ENCODE results near the gene ACACB. TPM values are rescaled to one million over a fixed set of nuclear protein-coding genes. Genes with fewer than 3 reads are reported as not detected.

ACACB gene
- total and polyA plus RNA-seq, 2 experiments from 2014 or later = 6.2 to 15.4 TPM

DNA sequence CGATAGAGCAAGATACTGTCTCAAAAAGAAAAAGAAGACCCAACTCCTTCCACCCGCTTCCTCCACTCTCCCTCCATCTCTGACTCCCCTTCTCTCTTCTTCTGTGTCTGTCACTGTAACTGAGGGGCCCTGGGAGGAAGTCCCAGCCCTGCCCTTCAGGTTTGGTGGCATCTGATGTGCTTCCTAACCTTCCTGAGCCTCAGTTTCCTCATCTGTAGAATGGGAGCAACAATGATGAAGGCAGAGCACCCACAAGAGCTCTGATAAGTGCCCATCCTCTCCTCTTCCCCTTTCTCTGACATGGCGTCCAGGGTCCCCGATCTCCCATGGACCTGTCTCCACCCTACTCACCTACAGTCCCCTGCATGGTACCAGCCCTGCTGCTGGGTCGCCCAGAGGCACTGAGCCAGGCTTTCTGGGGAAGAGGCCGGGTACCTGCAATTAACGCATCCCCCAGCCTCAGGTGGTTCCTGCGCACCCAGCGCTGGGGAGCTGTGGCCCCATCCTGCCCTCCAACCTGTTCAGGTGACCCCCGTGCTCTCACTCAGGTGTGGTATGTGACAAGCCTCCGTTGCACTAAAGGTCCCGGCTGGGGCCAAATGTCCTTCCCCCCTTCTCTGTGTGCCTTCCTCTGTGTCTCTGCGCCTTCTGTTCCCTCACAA lies 179.5 kb downstream of the ACACB start:
- DNase-seq (ENCODE audit: low spot score) (no peak), ATAC-seq (no peak)
- no peak overlapping the region for H3K27ac ChIP-seq (ENCODE audit: low read depth)
- H3F3A ChIP-seq (replicated peaks; ENCODE audit: low read depth) = no peaks in the 10 kb centered on the region
- H3K36me3 ChIP-seq (ENCODE audit: insufficient read depth) = no peaks in the 10 kb centered on the region
- no peaks in the 10 kb centered on the region for H3K27me3 ChIP-seq (ENCODE audit: insufficient read depth)
- H4K20me1 ChIP-seq (replicated peaks; ENCODE audit: insufficient read depth) = no peaks in the 10 kb centered on the region
- H3K4me2 ChIP-seq = no peak overlapping the region
- H3K4me3 Mint-ChIP-seq = no peak overlapping the region; the same call in 2 of the 3 replicates
- no peak overlapping the region for H2AFZ ChIP-seq
- peaks cover 7% of the 10 kb centered on the region; the same call in 2 of the 3 replicates for H3K4me1 Mint-ChIP-seq
- H3K27ac Mint-ChIP-seq = no peak overlapping the region
- no peaks in the 10 kb centered on the region for H3K9me2 ChIP-seq (ENCODE audit: insufficient read depth)
- no peaks in the 10 kb centered on the region for H3K79me2 ChIP-seq (replicated peaks; ENCODE audit: insufficient read depth)
- no peaks in the 10 kb centered on the region; the same call in 1 of the 2 replicates for H3K4me1 ChIP-seq (ENCODE audit: insufficient read depth)
- H3K27me3 Mint-ChIP-seq (ENCODE audit: insufficient read depth, low read depth, poor library complexity) = peaks cover 9% of the 10 kb centered on the region
- H3K9me3 Mint-ChIP-seq = no peaks in the 10 kb centered on the region
- TF ChIP-seq EZH2phosphoT487 (IDR thresholded peaks at IDR 0.05; ENCODE audit: unreplicated experiment) = no peak
- no peak for TF ChIP-seq NANOG (IDR thresholded peaks at IDR 0.05; ENCODE audit: borderline replicate concordance)
- TF ChIP-seq, protein P1, sequence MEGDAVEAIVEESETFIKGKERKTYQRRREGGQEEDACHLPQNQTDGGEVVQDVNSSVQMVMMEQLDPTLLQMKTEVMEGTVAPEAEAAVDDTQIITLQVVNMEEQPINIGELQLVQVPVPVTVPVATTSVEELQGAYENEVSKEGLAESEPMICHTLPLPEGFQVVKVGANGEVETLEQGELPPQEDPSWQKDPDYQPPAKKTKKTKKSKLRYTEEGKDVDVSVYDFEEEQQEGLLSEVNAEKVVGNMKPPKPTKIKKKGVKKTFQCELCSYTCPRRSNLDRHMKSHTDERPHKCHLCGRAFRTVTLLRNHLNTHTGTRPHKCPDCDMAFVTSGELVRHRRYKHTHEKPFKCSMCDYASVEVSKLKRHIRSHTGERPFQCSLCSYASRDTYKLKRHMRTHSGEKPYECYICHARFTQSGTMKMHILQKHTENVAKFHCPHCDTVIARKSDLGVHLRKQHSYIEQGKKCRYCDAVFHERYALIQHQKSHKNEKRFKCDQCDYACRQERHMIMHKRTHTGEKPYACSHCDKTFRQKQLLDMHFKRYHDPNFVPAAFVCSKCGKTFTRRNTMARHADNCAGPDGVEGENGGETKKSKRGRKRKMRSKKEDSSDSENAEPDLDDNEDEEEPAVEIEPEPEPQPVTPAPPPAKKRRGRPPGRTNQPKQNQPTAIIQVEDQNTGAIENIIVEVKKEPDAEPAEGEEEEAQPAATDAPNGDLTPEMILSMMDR (conservative IDR thresholded peaks at IDR 0.05; ENCODE audit: low read depth in 2 of 2) = no peak
- TF ChIP-seq POLR2AphosphoS5 (IDR thresholded peaks at IDR 0.05; ENCODE audit: low read depth) = no peak
- no peak for TF ChIP-seq ZNF114 (CRISPR knock-in tag; IDR thresholded peaks at IDR 0.05)
- TF ChIP-seq ZNF331 (CRISPR knock-in tag; IDR thresholded peaks at IDR 0.05; ENCODE audit: low read depth) = no peak
- TF ChIP-seq, protein P2, sequence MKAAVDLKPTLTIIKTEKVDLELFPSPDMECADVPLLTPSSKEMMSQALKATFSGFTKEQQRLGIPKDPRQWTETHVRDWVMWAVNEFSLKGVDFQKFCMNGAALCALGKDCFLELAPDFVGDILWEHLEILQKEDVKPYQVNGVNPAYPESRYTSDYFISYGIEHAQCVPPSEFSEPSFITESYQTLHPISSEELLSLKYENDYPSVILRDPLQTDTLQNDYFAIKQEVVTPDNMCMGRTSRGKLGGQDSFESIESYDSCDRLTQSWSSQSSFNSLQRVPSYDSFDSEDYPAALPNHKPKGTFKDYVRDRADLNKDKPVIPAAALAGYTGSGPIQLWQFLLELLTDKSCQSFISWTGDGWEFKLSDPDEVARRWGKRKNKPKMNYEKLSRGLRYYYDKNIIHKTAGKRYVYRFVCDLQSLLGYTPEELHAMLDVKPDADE (IDR thresholded peaks at IDR 0.05) = no peak
- TF ChIP-seq, protein P3, sequence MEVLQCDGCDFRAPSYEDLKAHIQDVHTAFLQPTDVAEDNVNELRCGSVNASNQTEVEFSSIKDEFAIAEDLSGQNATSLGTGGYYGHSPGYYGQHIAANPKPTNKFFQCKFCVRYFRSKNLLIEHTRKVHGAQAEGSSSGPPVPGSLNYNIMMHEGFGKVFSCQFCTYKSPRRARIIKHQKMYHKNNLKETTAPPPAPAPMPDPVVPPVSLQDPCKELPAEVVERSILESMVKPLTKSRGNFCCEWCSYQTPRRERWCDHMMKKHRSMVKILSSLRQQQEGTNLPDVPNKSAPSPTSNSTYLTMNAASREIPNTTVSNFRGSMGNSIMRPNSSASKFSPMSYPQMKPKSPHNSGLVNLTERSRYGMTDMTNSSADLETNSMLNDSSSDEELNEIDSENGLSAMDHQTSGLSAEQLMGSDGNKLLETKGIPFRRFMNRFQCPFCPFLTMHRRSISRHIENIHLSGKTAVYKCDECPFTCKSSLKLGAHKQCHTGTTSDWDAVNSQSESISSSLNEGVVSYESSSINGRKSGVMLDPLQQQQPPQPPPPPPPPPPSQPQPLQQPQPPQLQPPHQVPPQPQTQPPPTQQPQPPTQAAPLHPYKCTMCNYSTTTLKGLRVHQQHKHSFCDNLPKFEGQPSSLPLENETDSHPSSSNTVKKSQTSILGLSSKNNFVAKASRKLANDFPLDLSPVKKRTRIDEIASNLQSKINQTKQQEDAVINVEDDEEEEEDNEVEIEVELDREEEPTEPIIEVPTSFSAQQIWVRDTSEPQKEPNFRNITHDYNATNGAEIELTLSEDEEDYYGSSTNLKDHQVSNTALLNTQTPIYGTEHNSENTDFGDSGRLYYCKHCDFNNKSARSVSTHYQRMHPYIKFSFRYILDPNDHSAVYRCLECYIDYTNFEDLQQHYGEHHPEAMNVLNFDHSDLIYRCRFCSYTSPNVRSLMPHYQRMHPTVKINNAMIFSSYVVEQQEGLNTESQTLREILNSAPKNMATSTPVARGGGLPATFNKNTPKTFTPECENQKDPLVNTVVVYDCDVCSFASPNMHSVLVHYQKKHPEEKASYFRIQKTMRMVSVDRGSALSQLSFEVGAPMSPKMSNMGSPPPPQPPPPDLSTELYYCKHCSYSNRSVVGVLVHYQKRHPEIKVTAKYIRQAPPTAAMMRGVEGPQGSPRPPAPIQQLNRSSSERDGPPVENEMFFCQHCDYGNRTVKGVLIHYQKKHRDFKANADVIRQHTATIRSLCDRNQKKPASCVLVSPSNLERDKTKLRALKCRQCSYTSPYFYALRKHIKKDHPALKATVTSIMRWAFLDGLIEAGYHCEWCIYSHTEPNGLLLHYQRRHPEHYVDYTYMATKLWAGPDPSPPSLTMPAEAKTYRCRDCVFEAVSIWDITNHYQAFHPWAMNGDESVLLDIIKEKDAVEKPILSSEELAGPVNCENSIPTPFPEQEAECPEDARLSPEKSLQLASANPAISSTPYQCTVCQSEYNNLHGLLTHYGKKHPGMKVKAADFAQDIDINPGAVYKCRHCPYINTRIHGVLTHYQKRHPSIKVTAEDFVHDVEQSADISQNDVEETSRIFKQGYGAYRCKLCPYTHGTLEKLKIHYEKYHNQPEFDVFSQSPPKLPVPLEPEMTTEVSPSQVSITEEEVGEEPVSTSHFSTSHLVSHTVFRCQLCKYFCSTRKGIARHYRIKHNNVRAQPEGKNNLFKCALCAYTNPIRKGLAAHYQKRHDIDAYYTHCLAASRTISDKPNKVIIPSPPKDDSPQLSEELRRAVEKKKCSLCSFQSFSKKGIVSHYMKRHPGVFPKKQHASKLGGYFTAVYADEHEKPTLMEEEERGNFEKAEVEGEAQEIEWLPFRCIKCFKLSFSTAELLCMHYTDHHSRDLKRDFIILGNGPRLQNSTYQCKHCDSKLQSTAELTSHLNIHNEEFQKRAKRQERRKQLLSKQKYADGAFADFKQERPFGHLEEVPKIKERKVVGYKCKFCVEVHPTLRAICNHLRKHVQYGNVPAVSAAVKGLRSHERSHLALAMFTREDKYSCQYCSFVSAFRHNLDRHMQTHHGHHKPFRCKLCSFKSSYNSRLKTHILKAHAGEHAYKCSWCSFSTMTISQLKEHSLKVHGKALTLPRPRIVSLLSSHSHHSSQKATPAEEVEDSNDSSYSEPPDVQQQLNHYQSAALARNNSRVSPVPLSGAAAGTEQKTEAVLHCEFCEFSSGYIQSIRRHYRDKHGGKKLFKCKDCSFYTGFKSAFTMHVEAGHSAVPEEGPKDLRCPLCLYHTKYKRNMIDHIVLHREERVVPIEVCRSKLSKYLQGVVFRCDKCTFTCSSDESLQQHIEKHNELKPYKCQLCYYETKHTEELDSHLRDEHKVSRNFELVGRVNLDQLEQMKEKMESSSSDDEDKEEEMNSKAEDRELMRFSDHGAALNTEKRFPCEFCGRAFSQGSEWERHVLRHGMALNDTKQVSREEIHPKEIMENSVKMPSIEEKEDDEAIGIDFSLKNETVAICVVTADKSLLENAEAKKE (CRISPR knock-in tag; IDR thresholded peaks at IDR 0.05) = no peak
- TF ChIP-seq EZH2 (IDR thresholded peaks at IDR 0.05; ENCODE audit: low read depth, unreplicated experiment) = no peak
- TF ChIP-seq STAT1 (IDR thresholded peaks at IDR 0.05; ENCODE audit: unreplicated experiment) = no peak
- H3K36me3 Mint-ChIP-seq (ENCODE audit: low read depth) = no peaks in the 10 kb centered on the region
- H3K4me3 ChIP-seq = no peak overlapping the region

All from GM23338 (cell line).